ENCODE results near the gene GPN2.

DNA sequence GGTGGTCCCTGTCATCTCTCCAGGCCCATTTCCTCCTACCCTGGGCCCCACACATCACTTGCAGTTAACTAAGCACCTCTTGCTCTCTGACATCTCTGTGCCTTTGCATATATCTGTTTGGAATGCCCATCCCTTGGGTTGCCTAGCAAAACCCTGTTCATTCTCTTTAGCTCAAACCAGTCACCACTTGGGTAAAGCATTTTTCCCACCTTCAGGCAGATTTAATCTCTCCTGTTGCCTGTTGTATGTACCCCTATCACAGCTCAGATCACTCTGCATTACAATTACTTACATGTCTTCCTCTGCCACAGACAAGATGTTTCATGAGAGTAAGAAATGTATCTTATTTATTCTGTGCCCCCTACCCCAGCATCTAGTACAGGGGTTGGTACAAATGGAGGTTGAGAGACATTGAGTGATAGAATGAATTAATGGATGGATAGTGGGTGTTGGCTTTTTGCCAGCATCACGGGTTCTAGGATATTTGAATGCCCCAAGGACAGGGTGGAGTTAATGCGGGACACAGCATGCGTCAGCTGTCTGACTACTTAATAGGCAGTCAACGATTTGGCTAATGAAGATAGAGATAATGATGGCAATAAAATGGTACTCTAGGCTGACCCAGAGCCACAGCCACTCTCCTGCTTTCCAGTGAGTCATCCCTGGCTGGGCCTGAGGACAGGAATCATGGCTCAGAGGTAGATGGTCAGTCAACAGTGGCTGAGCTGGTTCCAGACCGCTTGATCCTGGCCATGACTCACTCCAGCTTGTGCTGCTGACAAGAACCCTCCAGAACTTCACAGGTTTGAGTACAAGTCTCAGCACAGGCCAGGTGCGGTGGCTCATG lies 17.2 kb upstream of the GPN2 start:
- no peak for TF ChIP-seq SALL2 (tag by site-specific recombination; IDR thresholded peaks at IDR 0.05; ENCODE audit: borderline replicate concordance)
- no peak for TF ChIP-seq MYNN (tag by site-specific recombination; IDR thresholded peaks at IDR 0.05; ENCODE audit: borderline replicate concordance)
- TF ChIP-seq, protein P1, sequence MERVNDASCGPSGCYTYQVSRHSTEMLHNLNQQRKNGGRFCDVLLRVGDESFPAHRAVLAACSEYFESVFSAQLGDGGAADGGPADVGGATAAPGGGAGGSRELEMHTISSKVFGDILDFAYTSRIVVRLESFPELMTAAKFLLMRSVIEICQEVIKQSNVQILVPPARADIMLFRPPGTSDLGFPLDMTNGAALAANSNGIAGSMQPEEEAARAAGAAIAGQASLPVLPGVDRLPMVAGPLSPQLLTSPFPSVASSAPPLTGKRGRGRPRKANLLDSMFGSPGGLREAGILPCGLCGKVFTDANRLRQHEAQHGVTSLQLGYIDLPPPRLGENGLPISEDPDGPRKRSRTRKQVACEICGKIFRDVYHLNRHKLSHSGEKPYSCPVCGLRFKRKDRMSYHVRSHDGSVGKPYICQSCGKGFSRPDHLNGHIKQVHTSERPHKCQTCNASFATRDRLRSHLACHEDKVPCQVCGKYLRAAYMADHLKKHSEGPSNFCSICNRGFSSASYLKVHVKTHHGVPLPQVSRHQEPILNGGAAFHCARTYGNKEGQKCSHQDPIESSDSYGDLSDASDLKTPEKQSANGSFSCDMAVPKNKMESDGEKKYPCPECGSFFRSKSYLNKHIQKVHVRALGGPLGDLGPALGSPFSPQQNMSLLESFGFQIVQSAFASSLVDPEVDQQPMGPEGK (tag by site-specific recombination; IDR thresholded peaks at IDR 0.05): no peak
- TF ChIP-seq ZNF138 (tag by site-specific recombination; IDR thresholded peaks at IDR 0.05; ENCODE audit: borderline replicate concordance): no peak
- TF ChIP-seq, protein P2, sequence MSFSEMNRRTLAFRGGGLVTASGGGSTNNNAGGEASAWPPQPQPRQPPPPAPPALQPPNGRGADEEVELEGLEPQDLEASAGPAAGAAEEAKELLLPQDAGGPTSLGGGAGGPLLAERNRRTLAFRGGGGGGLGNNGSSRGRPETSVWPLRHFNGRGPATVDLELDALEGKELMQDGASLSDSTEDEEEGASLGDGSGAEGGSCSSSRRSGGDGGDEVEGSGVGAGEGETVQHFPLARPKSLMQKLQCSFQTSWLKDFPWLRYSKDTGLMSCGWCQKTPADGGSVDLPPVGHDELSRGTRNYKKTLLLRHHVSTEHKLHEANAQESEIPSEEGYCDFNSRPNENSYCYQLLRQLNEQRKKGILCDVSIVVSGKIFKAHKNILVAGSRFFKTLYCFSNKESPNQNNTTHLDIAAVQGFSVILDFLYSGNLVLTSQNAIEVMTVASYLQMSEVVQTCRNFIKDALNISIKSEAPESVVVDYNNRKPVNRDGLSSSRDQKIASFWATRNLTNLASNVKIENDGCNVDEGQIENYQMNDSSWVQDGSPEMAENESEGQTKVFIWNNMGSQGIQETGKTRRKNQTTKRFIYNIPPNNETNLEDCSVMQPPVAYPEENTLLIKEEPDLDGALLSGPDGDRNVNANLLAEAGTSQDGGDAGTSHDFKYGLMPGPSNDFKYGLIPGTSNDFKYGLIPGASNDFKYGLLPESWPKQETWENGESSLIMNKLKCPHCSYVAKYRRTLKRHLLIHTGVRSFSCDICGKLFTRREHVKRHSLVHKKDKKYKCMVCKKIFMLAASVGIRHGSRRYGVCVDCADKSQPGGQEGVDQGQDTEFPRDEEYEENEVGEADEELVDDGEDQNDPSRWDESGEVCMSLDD (tag by site-specific recombination; IDR thresholded peaks at IDR 0.05): no peak
- no peak for TF ChIP-seq CTCF (tag by site-specific recombination; IDR thresholded peaks at IDR 0.05)
- TF ChIP-seq, protein P3, sequence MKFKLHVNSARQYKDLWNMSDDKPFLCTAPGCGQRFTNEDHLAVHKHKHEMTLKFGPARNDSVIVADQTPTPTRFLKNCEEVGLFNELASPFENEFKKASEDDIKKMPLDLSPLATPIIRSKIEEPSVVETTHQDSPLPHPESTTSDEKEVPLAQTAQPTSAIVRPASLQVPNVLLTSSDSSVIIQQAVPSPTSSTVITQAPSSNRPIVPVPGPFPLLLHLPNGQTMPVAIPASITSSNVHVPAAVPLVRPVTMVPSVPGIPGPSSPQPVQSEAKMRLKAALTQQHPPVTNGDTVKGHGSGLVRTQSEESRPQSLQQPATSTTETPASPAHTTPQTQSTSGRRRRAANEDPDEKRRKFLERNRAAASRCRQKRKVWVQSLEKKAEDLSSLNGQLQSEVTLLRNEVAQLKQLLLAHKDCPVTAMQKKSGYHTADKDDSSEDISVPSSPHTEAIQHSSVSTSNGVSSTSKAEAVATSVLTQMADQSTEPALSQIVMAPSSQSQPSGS (tag by site-specific recombination; IDR thresholded peaks at IDR 0.05; ENCODE audit: low read depth): no peak
- no peak for TF ChIP-seq ZNF211 (tag by site-specific recombination; IDR thresholded peaks at IDR 0.05; ENCODE audit: low read depth)
- TF ChIP-seq ZNF121 (tag by site-specific recombination; IDR thresholded peaks at IDR 0.05): no peak
- TF ChIP-seq ZBTB20 (tag by site-specific recombination; IDR thresholded peaks at IDR 0.05): no peak
- TF ChIP-seq, protein P4, sequence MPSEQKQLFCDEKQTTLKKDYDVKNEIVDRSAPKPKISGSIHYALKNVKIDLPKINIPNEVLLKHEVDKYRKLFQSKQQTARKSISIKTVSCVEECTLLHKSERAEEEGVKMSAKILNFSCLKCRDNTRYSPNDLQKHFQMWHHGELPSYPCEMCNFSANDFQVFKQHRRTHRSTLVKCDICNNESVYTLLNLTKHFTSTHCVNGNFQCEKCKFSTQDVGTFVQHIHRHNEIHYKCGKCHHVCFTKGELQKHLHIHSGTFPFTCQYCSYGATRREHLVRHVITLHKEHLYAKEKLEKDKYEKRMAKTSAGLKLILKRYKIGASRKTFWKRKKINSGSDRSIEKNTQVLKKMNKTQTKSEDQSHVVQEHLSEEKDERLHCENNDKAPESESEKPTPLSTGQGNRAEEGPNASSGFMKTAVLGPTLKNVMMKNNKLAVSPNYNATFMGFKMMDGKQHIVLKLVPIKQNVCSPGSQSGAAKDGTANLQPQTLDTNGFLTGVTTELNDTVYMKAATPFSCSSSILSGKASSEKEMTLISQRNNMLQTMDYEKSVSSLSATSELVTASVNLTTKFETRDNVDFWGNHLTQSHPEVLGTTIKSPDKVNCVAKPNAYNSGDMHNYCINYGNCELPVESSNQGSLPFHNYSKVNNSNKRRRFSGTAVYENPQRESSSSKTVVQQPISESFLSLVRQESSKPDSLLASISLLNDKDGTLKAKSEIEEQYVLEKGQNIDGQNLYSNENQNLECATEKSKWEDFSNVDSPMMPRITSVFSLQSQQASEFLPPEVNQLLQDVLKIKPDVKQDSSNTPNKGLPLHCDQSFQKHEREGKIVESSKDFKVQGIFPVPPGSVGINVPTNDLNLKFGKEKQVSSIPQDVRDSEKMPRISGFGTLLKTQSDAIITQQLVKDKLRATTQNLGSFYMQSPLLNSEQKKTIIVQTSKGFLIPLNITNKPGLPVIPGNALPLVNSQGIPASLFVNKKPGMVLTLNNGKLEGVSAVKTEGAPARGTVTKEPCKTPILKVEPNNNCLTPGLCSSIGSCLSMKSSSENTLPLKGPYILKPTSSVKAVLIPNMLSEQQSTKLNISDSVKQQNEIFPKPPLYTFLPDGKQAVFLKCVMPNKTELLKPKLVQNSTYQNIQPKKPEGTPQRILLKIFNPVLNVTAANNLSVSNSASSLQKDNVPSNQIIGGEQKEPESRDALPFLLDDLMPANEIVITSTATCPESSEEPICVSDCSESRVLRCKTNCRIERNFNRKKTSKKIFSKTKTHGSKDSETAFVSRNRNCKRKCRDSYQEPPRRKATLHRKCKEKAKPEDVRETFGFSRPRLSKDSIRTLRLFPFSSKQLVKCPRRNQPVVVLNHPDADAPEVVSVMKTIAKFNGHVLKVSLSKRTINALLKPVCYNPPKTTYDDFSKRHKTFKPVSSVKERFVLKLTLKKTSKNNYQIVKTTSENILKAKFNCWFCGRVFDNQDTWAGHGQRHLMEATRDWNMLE (tag by site-specific recombination; conservative IDR thresholded peaks at IDR 0.05; ENCODE audit: low read depth): no peak
- no peak for TF ChIP-seq ZNF513 (tag by site-specific recombination; IDR thresholded peaks at IDR 0.05)

Measured in HEK293 (cell line).